Retinal pigment epithelial cell (primary cell): ENCODE measurements around the gene CD82.

Experiments
- DNase-seq: peaks from one replicate; pipeline ENCODE4 v3.0.0-alpha.2; 2010; ENCODE audit warnings: low read depth
- H3K4me3 ChIP-seq: 2 replicates; pipeline ENCODE4 v1.5.1; 2011; ENCODE audit warnings: mild to moderate bottlenecking, low read length, control low read depth, moderate library complexity
- CTCF ChIP-seq: conservative IDR thresholded peaks from 2 replicates; pipeline ENCODE4 v1.5.1; 2011; ENCODE audit warnings: low read depth, low read length, control low read depth, inconsistent platforms

The CD82 gene

GRCh38 chr11:44522294-44522693 is 43.2 kb upstream of the CD82 start:
- DNase-seq, result no peak
- H3K4me3 ChIP-seq, result no peak overlapping the region
- no peak for TF ChIP-seq CTCF

GRCh38 chr11:44524346-44524745 is 41.1 kb upstream of the CD82 start:
- no peak overlapping the region for H3K4me3 ChIP-seq
- no peak for DNase-seq
- no peak for TF ChIP-seq CTCF

- H3K4me3 ChIP-seq, result no peak overlapping the region
- DNase-seq, result no peak
- TF ChIP-seq CTCF, result no peak
Measured at GRCh38 chr11:44524751-44525201, 40.7 kb upstream of the CD82 start.

- no peak for TF ChIP-seq CTCF
- no peak for DNase-seq
Measured at GRCh38 chr11:44525473-44526252, 39.8 kb upstream of the CD82 start.

GRCh38 chr11:44526438-44526837 is 39.0 kb upstream of the CD82 start:
- DNase-seq, result no peak
- no peak overlapping the region for H3K4me3 ChIP-seq
- no peak for TF ChIP-seq CTCF

More at GRCh38 chr11:44525473-44526252, 39.8 kb upstream of the CD82 start:
- H3K4me3 ChIP-seq, result no peak overlapping the region

GRCh38 chr11:44527476-44527875 is 38.0 kb upstream of the CD82 start:
- no peak for DNase-seq
- no peak overlapping the region for H3K4me3 ChIP-seq
- no peak for TF ChIP-seq CTCF

GRCh38 chr11:44528103-44528502 is 37.4 kb upstream of the CD82 start:
- no peak overlapping the region for H3K4me3 ChIP-seq
- no peak for TF ChIP-seq CTCF
- no peak for DNase-seq
